ENCODE data around the gene ESR1. TPM values are rescaled to one million over a fixed set of nuclear protein-coding genes. Genes with fewer than 3 reads are reported as not detected.

The ESR1 gene
- total RNA-seq, 1 experiment from 2014 or later: not detected

- H3K14ac ChIP-seq (ENCODE audit: insufficient read depth, low read length): peak overlapping the region; percentile 10; the same call in 1 of the 2 replicates
- no peak overlapping the region for H2BK12ac ChIP-seq (ENCODE audit: insufficient read length, low read depth, low read length)
- H3K18ac ChIP-seq (ENCODE audit: insufficient read length, low read depth, low read length): no peak overlapping the region
- H3T11ph ChIP-seq (ENCODE audit: low read length): no peak overlapping the region
- H2BK20ac ChIP-seq (ENCODE audit: low read depth, low read length, poor library complexity, severe bottlenecking): no peak overlapping the region
- no peaks in the 10 kb centered on the region for H3K4me1 ChIP-seq (ENCODE audit: insufficient read depth, low read length)
- H3K27ac ChIP-seq (ENCODE audit: insufficient read length, low read depth, low read length): no peak overlapping the region
- H2BK15ac ChIP-seq (ENCODE audit: low read depth, low read length): no peak overlapping the region
- H3K23me2 ChIP-seq (ENCODE audit: insufficient read length, low read depth, low read length, poor library complexity, severe bottlenecking): no peaks in the 10 kb centered on the region
- no peaks in the 10 kb centered on the region for H3K27me3 Mint-ChIP-seq (ENCODE audit: low read depth)
- no peak overlapping the region for H3K4me3 Mint-ChIP-seq
- no peak for TF ChIP-seq CTCF (conservative IDR thresholded peaks at IDR 0.05)
- no peaks in the 10 kb centered on the region for H3K36me3 Mint-ChIP-seq (ENCODE audit: insufficient read depth in 1 of 3, low read depth in 3 of 3)
- peaks cover 4 to 8% of the 10 kb centered on the region in 2 experiments for H3K4me1 Mint-ChIP-seq
- H3K23ac ChIP-seq (ENCODE audit: insufficient read length, low read depth, low read length): no peak overlapping the region
- H3K79me1 ChIP-seq (ENCODE audit: insufficient read depth, low read depth, low read length, poor library complexity, severe bottlenecking): no peaks in the 10 kb centered on the region
- H3K9ac ChIP-seq (ENCODE audit: extremely low read depth, insufficient read length, low read length): no peak overlapping the region
- no peak for DNase-seq
- H2AK5ac ChIP-seq (ENCODE audit: insufficient read length, low read length): no peak overlapping the region
- H4K5ac ChIP-seq (ENCODE audit: insufficient read length, low read depth, low read length): no peak overlapping the region
- H3K9me3 Mint-ChIP-seq: no peaks in the 10 kb centered on the region
- no peaks in the 10 kb centered on the region for H3K9me3 ChIP-seq (ENCODE audit: control insufficient read depth, low read depth, low read length)
- H3K79me2 ChIP-seq (ENCODE audit: insufficient read depth, low read length): no peaks in the 10 kb centered on the region
- H3K27ac Mint-ChIP-seq: 0 out of 7 replicates have a peak overlapping the region, but pooled peaks of 1 of the 3 experiments have one; percentile 3
- H4K8ac ChIP-seq (replicated peaks; ENCODE audit: insufficient read length, low read depth, low read length): no peak overlapping the region
- H2BK120ac ChIP-seq (ENCODE audit: low read depth, low read length, poor library complexity, severe bottlenecking): no peak overlapping the region
- no CpG with 5 or more reads among the region's 4 CpGs for WGBS (ENCODE audit: extremely low coverage, insufficient read length, low lambda C conversion rate)
- no peak overlapping the region for H3K4ac ChIP-seq (ENCODE audit: low read depth, low read length)
- H3K56ac ChIP-seq (ENCODE audit: insufficient read length, low read depth, low read length): no peak overlapping the region
- H4K20me1 ChIP-seq (ENCODE audit: control insufficient read depth, insufficient read depth, insufficient read length): no peaks in the 10 kb centered on the region
- H3K27me3 ChIP-seq (ENCODE audit: insufficient read depth, low read length): no peaks in the 10 kb centered on the region
- H2AFZ ChIP-seq (ENCODE audit: low read length): no peak overlapping the region
- H3K4me2 ChIP-seq (ENCODE audit: insufficient read depth, insufficient read length, low read length): no peak overlapping the region
- no peak overlapping the region for H4K91ac ChIP-seq (ENCODE audit: insufficient read length, low read depth, low read length)
- no peak overlapping the region for H2BK5ac ChIP-seq (ENCODE audit: insufficient read length, low read length)
These were observed 292.1 kb downstream of the ESR1 start for GRCh38 chr6:152099446-152100182.
